Measurements from ENCODE around the gene SYNDIG1L. TPM values are rescaled to one million over a fixed set of nuclear protein-coding genes. Genes with fewer than 3 reads are reported as not detected.

Gene SYNDIG1L
- total RNA-seq, 1 experiment from 2014 or later: not detected

DNA sequence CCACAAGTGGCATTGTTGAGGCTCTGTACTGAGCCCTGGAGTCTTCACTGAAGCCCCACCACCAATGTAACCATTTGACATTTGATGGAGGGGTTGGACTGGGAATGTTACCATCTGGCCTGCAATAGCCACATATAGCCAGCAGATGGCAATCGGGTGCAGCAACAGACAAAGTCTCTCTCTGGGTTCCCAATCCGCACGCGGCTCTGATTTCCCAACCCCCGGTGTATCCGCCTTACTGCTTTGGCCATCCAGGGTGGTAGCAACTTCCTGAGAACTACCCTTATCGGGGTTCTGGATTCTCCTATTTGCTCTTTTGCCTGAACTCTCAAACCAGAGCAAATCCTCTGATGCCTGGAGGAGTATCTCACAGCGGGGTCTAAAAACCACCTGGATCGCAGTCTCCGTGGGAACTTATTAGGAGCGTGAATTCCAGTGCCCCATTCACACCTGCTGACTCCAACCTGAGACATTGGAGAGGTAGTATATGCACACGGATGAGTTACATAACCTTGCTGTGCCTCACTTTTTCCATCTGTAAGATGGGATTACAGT lies 63.6 kb downstream of the SYNDIG1L start:
- H3F3A ChIP-seq (ENCODE audit: low read length, unreplicated experiment): no peaks in the 10 kb centered on the region
- TF ChIP-seq, protein P1, sequence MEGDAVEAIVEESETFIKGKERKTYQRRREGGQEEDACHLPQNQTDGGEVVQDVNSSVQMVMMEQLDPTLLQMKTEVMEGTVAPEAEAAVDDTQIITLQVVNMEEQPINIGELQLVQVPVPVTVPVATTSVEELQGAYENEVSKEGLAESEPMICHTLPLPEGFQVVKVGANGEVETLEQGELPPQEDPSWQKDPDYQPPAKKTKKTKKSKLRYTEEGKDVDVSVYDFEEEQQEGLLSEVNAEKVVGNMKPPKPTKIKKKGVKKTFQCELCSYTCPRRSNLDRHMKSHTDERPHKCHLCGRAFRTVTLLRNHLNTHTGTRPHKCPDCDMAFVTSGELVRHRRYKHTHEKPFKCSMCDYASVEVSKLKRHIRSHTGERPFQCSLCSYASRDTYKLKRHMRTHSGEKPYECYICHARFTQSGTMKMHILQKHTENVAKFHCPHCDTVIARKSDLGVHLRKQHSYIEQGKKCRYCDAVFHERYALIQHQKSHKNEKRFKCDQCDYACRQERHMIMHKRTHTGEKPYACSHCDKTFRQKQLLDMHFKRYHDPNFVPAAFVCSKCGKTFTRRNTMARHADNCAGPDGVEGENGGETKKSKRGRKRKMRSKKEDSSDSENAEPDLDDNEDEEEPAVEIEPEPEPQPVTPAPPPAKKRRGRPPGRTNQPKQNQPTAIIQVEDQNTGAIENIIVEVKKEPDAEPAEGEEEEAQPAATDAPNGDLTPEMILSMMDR (conservative IDR thresholded peaks at IDR 0.05; ENCODE audit: low read depth, low read length): peak; percentile 93
- TF ChIP-seq EZH2phosphoT487 (IDR thresholded peaks at IDR 0.05; ENCODE audit: borderline replicate concordance, low read length): no peak
- no peaks in the 10 kb centered on the region for H3K36me3 ChIP-seq (ENCODE audit: low read depth, low read length)
- intact Hi-C loops (cut with micrococcal nuclease): loop anchor here (1.0 kb wide), 2 partner anchors 117 to 130 kb away; no protein-coding TSS in a partner anchor
- CTCF ChIA-PET: no interaction called here
- peak overlapping the region; percentile 40 for H3K4me2 ChIP-seq (ENCODE audit: low read length)
- POLR2A ChIA-PET (ENCODE audit: unreplicated experiment): no interaction called here
- H3K9me3 ChIP-seq (ENCODE audit: low read length): no peaks in the 10 kb centered on the region
- no peaks in the 10 kb centered on the region for H3K9me2 ChIP-seq (replicated peaks; ENCODE audit: low read length)
- H3K27ac ChIP-seq (ENCODE audit: low read length): no peak overlapping the region
- H4K20me1 ChIP-seq (ENCODE audit: low read length): no peaks in the 10 kb centered on the region
- H3K79me2 ChIP-seq (ENCODE audit: low read length): no peaks in the 10 kb centered on the region
- no peak overlapping the region for H3K4me3 ChIP-seq (ENCODE audit: low read length)
- DNase-seq: peak; percentile 85
- no peaks in the 10 kb centered on the region for H3K4me1 ChIP-seq (ENCODE audit: insufficient read depth, low read length)
- no peak overlapping the region for H3K9ac ChIP-seq (ENCODE audit: low read length)
- no peaks in the 10 kb centered on the region for H3K27me3 ChIP-seq (ENCODE audit: low read length)
- no TSS peak for BruUV-seq (replicated peaks)
- peak overlapping the region; percentile 71 for H2AFZ ChIP-seq (ENCODE audit: low read length)
- ATAC-seq: peak; percentile 84

DNA sequence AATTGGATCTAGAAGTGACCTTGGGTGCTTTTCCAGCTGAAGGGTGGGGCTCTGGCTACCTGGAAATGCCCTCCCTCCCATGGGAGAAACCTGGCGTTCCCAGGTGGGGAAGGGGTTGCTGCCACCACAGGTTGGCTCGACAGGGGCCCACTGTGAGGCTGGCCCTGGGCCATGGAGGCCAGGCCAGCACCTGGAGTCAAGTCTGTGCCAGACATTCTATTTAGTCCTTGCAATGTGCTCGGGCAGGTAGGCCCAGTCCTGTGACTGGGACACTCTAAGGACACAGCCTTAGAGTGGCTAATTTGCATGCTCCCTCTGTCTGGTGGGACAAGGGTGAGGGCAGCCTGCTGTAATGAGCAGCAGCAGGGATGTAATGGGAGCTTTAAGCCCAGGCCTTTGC lies 65.8 kb downstream of the SYNDIG1L start:
- H3K36me3 ChIP-seq (ENCODE audit: low read depth, low read length): no peaks in the 10 kb centered on the region
- ChIA-PET POLR2A (ENCODE audit: unreplicated experiment) (no interaction called here), CTCF (no interaction called here)
- no peaks in the 10 kb centered on the region for H3K79me2 ChIP-seq (ENCODE audit: low read length)
- no peak for DNase-seq
- H3K27me3 ChIP-seq (ENCODE audit: low read length): no peaks in the 10 kb centered on the region
- no peak for ATAC-seq
- no TSS peak for BruUV-seq (replicated peaks)
- no peaks in the 10 kb centered on the region for H3K9me2 ChIP-seq (replicated peaks; ENCODE audit: low read length)
- no peak overlapping the region for H3K4me3 ChIP-seq (ENCODE audit: low read length)
- H4K20me1 ChIP-seq (ENCODE audit: low read length): no peaks in the 10 kb centered on the region
- no peak overlapping the region for H3K27ac ChIP-seq (ENCODE audit: low read length)
- no peaks in the 10 kb centered on the region for H3F3A ChIP-seq (ENCODE audit: low read length, unreplicated experiment)
- TF ChIP-seq EZH2 (IDR thresholded peaks at IDR 0.05; ENCODE audit: low read length, unreplicated experiment) (no peak), EZH2phosphoT487 (IDR thresholded peaks at IDR 0.05; ENCODE audit: borderline replicate concordance, low read length) (no peak)
- TF ChIP-seq, protein P1 (conservative IDR thresholded peaks at IDR 0.05; ENCODE audit: low read depth, low read length): no peak
- H3K4me2 ChIP-seq (ENCODE audit: low read length): no peak overlapping the region
- intact Hi-C loops (cut with micrococcal nuclease): no loop called here
- H3K9ac ChIP-seq (ENCODE audit: low read length): no peak overlapping the region
- no peaks in the 10 kb centered on the region for H3K4me1 ChIP-seq (ENCODE audit: insufficient read depth, low read length)
- no peak overlapping the region for H2AFZ ChIP-seq (ENCODE audit: low read length)
- H3K9me3 ChIP-seq (ENCODE audit: low read length): no peaks in the 10 kb centered on the region

DNA sequence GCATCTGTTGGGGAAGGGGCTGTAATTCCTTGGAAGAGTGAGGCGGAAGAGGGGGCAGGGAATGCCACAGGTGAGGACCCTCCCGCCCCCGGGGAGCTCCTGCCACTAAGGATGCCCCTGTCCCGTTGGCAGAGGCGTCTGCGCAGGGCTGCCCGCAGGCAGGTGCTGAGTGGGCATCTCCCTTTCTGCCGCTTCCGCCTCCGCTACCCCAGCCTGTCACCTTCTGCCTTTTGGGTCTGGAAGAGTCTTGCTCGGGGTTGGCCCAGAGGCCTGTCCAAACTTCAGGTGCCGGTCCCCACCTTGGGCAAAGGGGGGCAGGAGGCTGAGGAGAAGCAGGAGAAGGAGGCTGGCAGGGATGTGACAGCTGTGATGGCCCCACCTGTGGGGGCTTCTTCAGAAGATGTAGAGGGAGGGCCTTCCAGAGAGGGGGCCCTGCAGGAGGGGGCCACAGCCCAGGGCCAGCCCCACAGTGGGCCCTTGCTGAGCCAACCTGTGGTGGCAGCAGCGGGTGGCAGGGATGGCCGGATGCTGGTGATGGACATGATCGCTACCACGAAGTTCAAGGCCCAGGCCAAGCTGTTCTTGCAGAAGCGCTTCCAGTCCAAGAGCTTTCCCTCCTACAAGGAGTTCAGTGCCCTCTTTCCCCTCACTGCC lies 67.7 kb downstream of the SYNDIG1L start:
- H3K27me3 ChIP-seq (ENCODE audit: low read length): 0 out of 2 replicates have a peak, but pooled peaks cover under 1% of the 10 kb centered on the region
- ChIA-PET POLR2A (ENCODE audit: unreplicated experiment) (no interaction called here), CTCF (no interaction called here)
- H4K20me1 ChIP-seq (ENCODE audit: low read length): no peaks in the 10 kb centered on the region
- H3K79me2 ChIP-seq (ENCODE audit: low read length): no peaks in the 10 kb centered on the region
- ATAC-seq (no peak), DNase-seq (no peak)
- no peak overlapping the region for H3K4me3 ChIP-seq (ENCODE audit: low read length)
- no peak overlapping the region for H3K27ac ChIP-seq (ENCODE audit: low read length)
- H2AFZ ChIP-seq (ENCODE audit: low read length): no peak overlapping the region
- intact Hi-C loops (cut with micrococcal nuclease): no loop called here
- no peak overlapping the region for H3K4me2 ChIP-seq (ENCODE audit: low read length)
- no peaks in the 10 kb centered on the region for H3F3A ChIP-seq (ENCODE audit: low read length, unreplicated experiment)
- H3K36me3 ChIP-seq (ENCODE audit: low read depth, low read length): no peaks in the 10 kb centered on the region
- no peaks in the 10 kb centered on the region for H3K9me2 ChIP-seq (replicated peaks; ENCODE audit: low read length)
- H3K4me1 ChIP-seq (ENCODE audit: insufficient read depth, low read length): no peaks in the 10 kb centered on the region
- H3K9ac ChIP-seq (ENCODE audit: low read length): no peak overlapping the region
- TF ChIP-seq EZH2 (IDR thresholded peaks at IDR 0.05; ENCODE audit: low read length, unreplicated experiment): no peak
- TF ChIP-seq EZH2phosphoT487 (IDR thresholded peaks at IDR 0.05; ENCODE audit: borderline replicate concordance, low read length): no peak
- TF ChIP-seq, protein P1 (conservative IDR thresholded peaks at IDR 0.05; ENCODE audit: low read depth, low read length): no peak
- no peaks in the 10 kb centered on the region for H3K9me3 ChIP-seq (ENCODE audit: low read length)
- no TSS peak for BruUV-seq (replicated peaks)
